Kidney epithelial cell (primary cell): ENCODE results near the gene ARFIP1. TPM values are rescaled to one million over a fixed set of nuclear protein-coding genes. Genes with fewer than 3 reads are reported as not detected.

ENCODE experiments used
- DNase-seq: peaks from one replicate; pipeline ENCODE4 v3.0.0-alpha.2; 2010; ENCODE audit warnings: low read depth
- H3K27me3 ChIP-seq: 2 replicates; pipeline ENCODE4 v1.6.0; 2011; ENCODE audit warnings: low read length; ENCODE audit not compliant: control insufficient read depth, insufficient read depth
- H3K36me3 ChIP-seq: 2 replicates; pipeline ENCODE4 v1.5.1; 2011; ENCODE audit warnings: low read length; ENCODE audit not compliant: control insufficient read depth, insufficient read depth
- H3K4me3 ChIP-seq: 2 replicates; pipeline ENCODE4 v1.5.1; 2011; ENCODE audit warnings: low read depth, mild to moderate bottlenecking, control low read depth, low read length
- CTCF ChIP-seq: IDR thresholded peaks from 2 replicates; pipeline ENCODE4 v1.5.1; 2011; ENCODE audit warnings: mild to moderate bottlenecking, moderate library complexity, low read length, control low read depth, inconsistent platforms; ENCODE audit not compliant: insufficient read depth, poor library complexity, severe bottlenecking
- total RNA-seq: library from RNA; depleted of rRNA; stranded (reverse); fragments of >200 nt; gene quantifications from 2 replicates; pipeline ENCODE4 v1.2.3, GENCODE V29; 2015

Gene ARFIP1
- total RNA-seq, 1 donor from 2014 or later = 34.2 TPM

- peak; percentile 1 for TF ChIP-seq CTCF
- Histone ChIP-seq H3K27me3 (peaks cover 19% of the 10 kb centered on the region), H3K4me3 (no peak overlapping the region), H3K36me3 (no peaks in the 10 kb centered on the region)
- no peak for DNase-seq
These were observed 155.4 kb downstream of the ARFIP1 start for GRCh38 chr4:152935143-152935542.

GRCh38 chr4:152935631-152936445 lies 156.1 kb downstream of the ARFIP1 start, which contains the start of gene FHDC1:
FHDC1 (plus strand) TSS chr4:152936323; CDS start chr4:152943058, 6,735 bp downstream.
- peak within 1 kb of the TSS; percentile 47 for H3K4me3 ChIP-seq
- TF ChIP-seq CTCF = no peak
- no peak for DNase-seq
- peaks cover 19% of the 10 kb centered on the region for H3K27me3 ChIP-seq
- H3K36me3 ChIP-seq = no peaks in the 10 kb centered on the region

DNA sequence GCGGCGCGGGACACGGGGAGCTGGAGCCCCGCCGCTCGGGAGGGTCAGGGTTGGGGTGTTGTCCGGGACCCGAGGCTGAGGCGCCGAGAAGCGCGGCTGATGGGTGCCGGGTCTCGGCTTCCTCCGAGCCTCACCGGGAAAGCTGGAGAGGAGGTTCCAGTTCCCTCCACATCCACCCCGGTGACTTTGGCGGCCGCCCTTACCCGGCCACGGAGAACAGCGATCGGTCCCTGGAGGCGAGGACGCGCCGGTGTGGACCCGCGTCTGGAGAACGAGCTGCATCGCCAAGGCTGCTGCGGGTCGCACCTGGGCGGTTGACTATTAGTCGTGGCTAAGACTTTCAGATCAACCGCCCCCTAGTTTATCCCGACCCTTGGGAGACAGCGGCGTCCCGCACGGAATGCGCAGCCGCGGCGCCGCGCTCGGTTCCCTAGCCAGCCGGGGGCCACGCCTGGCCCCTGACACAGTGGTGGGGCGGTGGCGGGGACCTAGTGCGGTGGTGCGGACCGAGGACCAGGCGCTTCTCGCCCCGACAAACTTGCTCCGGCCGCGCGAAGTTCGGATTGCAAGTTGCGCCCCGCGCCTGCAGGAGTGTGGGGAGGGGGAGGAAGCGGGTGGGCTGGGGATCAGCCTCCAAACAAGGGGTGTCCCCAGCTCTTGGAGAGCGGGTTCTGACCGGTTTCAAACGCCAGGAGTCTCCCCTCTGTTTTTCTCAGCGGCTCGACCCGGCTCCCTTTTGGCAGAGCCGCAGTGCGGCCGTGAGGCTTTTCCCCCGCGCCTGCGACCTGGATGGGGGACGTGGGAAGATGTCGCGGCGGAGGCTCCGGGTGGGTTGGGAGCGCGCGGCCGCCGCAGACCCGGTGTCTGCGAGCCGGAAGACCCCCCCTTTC lies 156.9 kb downstream of the ARFIP1 start:
- no peaks in the 10 kb centered on the region for H3K36me3 ChIP-seq
- no peak for TF ChIP-seq CTCF
- peak overlapping the region; percentile 47 for H3K4me3 ChIP-seq
- no peak for DNase-seq
- peaks cover 19% of the 10 kb centered on the region for H3K27me3 ChIP-seq

DNA sequence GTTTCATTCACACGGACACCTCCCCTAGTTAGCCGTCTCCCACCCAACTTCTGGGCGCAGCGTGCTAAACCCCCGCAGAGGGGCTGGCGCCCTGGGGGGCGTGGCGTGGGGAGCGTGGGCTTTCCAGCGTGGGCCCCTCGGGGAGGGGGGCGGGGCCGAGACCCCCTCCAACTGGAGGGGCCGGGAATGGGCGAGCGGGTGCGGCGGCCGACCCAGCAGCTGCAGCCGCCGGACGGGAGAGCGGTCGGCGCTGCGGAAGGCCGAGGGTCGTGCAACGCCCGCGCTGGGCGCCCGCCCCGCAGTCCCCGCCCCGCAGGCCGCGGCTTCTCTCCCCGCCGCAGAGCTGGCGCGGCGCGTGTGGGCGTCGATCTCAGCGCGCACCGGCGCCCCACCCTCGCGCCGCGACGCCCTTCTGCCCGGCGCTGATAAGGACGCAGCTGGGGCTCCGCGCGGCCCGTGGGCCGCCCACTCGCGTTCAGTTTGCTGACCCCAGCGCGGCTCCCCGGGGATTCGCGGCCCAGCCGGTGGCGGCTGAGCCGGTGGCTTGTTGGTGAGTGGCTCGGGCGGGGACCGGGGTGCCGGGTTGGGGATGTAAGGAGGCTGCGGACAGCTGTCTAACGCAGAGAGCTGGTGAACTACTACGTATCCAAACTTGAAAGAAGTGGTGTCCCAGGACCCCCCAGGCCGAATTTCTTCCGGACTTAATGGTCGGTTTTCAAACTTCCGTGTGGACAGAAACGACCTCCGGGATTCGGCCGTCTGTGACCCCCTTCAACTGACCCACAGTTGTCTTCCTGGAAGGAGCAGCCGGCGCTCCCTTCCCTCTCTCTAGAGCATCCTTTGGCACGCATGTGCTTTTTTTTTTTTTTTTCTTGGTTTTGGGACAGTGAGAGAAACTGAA lies 157.8 kb downstream of the ARFIP1 start:
- no peak for DNase-seq
- peaks cover 19% of the 10 kb centered on the region for H3K27me3 ChIP-seq
- TF ChIP-seq CTCF = no peak
- peak overlapping the region; percentile 47 for H3K4me3 ChIP-seq
- no peaks in the 10 kb centered on the region for H3K36me3 ChIP-seq

DNA sequence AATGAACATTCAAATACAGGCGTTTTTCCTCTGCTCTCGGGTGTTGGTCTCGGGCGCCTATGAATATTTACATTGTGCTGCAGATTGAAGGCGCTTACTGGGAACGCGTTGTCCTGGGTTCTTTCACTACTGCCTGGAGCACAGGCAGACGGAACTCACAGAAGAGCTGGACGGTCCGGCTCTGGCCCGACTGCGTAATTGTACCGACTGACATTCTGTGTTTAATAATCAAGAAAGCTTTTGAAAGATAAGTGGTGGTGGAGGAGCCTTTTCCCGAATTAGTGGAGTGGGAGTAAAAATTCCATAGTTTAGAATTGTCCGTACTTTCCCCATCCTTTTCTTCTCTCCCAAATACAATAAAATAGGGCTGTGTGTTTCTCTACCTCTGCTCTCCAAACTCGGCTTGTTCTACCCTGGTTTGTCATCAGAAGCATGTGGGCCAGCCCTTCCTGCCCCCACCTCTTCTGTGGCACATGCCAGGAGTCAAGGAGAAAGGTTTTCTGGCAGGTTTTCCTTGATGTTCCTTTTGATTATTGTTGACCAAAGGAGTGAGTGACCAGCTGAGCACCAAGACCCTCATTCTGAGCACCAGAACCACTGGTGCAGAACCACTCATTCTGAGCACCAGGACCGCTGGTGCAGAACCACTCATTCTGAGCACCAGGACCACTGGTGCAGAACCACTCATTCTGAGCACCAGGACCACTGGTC lies 158.6 kb downstream of the ARFIP1 start:
- peaks cover 19% of the 10 kb centered on the region for H3K27me3 ChIP-seq

More for the DNA sequence above, 158.6 kb downstream of the ARFIP1 start:
- DNase-seq = no peak
- H3K36me3 ChIP-seq = no peaks in the 10 kb centered on the region
- H3K4me3 ChIP-seq = peak overlapping the region; percentile 47
- no peak for TF ChIP-seq CTCF
